NCI-H2029 treated with DMSO at 0.1 percent for 48 hours (cell line): Measurements from ENCODE around the gene PELO.
A peak's percentile ranks its signal among the peaks of the same experiment; 100 is the strongest.

Source experiments
- DNase-seq: peaks from one replicate; lab custom pipeline; 2025; lab: John Stamatoyannopoulos, UW

Gene PELO

DNA sequence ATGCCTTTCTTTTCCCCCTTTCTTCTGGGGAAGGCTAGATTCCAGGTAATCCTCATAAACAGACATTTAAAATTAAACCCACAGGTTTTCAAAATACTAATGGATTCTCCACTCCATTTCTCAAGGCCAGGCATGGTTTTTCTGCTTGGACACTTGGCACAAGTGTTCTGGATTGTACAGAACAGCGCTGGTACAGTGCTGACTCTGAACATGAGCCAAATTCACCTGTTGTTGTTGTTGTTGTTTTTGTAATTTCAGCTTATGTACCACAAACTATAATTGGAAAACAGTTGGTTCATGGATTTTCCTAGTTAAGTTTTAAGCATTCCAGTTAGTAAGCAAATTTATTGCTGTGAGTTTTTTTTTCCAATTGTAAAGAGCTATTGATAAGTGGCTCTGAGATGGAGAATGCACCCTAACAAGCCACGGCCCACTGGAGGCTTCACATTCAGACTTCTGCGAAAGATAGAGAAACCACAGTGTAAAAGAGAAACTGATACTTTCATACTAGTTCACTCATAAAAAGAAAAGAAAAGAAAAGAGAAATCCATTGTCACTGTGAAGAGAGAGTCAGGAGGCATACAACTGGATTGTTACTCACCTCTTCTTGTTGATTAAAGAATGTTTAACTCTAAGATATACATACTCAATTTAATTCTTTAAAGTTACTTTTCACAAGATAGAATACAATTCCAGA, 16.2 kb upstream of the PELO start:
- no peak for DNase-seq

DNA sequence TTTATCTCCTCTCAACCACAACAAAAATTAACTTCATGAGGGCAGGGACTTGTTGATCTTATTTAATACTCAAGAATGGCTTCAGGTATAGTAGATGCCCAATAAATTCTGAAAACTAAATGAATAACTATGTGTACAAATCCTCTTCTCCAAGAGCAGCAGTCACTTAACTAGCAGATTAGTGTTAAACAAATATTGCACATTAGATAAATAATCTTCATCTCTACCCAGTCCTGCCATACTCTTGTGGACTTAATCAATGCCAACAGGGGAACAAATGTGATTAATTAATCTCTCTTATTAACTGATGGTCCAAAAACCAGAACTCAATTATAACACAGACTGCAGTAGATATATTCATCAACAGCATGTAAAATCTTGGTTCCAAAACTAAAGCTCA, 15.0 kb upstream of the PELO start:
- no peak for DNase-seq

DNA sequence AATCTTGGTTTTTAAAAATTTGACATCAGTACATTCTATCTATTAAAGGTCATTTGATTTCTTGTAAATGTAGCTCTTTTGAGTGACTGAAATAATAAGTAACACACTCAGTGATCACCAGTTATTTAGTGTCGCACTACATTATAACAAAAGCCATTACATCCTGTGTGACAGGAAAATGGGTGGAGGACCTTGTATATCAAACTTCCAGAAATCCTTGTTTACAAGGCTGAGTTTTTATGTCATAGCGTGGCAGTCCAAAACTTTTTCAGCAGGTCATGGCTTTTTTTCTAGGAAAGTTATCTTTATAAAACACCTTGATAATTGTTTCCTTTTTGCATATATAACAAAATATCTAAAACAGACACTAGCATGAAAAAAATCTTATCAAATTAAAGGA, 14.4 kb upstream of the PELO start:
- DNase-seq: no peak

DNA sequence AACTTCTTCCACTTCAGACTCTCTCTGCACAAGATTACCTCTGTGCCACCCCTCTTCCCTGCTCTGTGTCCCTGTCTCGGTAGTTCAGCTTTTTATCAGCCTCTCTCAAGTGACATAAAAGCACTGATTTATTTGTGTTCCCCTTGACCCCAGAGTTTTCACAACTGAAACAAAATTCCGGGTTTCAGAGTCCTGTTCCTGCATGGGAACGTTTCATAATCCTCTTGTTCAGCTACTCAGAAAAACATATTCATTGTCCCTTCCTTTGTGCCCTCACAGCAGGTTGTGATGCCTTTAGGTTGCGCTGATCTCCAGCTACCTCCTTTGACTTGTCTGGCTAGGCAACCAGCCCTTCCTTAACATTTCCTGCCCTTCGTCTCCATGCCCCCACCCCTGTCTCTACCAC, 13.7 kb upstream of the PELO start:
- DNase-seq: no peak

DNA sequence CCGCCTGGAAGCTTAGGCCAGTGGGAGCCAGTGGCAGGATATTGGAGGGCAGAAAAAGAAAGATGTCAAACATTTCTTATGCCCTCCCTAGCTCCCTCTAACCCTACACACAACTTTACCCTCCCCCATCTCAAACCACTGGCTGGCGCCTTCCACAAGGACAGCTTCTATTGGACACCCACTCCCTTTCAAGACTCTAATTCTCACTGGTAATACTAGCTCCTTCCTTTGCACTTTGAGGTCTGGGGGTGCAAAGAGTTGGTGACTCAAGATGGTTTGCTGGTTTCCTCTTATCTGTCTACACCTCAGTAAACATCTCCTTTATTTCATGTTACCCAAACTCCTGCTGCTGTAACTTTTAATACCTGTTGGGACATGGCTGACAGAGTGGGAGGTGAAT, 11.6 kb upstream of the PELO start:
- DNase-seq: no peak

DNA sequence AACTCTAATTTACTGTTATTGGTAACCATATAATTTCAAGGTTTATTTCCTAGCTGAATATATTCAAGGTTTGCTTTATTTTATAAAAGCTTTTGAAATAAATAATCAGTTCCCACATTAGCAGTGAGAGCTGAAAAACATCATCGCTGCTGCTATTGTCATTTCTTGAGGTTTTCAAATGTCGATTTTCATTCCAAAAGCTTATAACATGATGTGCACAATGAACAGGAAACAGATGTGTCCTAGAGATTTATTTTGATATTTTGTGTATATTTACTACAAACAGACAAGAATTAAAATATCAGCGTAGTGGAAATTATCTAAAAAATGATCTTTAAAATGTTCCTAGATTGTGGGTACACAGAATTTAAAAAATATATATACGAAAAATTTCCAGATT, 10.5 kb upstream of the PELO start:
- DNase-seq: no peak

DNA sequence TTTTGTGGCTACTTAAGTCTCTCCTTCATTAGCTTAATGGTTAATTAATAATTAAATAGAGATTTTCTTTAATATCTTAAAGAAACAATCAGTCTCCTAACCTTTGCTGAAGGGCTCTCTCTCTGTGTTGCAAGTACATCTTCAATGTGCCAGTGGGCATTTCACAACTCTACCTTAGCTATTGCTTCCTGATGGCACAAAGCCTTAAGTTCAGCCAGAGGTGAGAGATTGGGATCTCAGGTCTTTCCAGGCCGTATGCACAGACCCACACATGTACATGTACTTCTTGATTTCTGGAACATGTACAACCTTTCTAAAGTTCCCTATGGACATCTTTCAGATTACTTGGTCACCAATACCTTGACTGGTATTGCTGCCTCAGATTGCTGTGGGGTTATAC, 8.9 kb upstream of the PELO start:
- no peak for DNase-seq

DNA sequence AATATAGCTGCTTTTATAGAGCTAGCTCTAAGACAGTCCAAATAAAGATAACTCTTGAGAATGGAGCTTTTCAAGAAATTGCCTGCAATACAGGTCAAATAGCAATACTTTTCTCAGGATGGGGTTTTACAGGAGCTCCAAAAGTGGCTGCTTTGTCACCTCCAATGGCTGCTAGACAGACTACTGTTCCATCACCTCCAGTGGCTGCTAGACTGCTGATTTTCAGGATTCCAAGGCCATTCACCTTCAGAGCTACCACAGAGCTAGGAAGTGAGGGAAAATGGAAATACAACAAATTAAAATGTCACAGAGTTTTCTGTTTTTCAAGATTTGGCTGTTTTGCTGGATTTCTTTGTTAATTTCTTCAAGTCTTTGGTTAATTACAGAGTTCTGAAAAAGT, 8.5 kb upstream of the PELO start:
- no peak for DNase-seq

DNA sequence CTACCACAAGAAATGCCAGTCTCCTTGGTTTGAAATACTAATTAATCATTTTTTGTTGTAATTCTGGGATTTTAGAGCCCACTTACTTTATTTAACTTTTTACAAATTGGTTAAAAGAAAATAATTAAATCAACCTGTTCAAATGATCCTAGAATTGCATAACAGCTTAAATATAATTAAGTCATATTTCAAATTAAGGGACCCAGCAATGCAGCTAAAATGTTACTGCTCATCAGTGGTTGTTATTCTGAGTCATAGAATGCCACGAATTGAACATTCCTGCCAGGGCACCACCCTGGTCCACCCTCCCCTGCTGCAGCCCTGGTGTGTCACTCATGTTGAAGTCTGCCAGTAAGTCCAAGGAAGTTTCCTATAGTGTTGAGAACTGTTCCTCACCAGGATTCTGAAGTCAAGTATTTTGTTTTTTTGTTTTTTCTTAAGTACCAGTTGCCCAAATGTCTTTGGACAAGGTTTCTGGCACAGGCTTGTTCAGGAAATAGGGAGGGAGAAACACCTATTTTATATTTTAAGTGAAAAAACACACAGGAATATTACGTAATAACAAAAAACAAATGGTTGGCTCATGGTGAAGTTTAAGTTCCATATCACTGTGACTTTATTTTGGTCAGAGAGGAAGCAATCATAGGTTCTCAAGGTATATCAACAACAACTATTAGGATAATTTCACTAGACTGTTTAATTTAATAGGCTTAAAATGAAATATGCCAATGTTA, 4.3 kb upstream of the PELO start:
- no peak for DNase-seq

DNA sequence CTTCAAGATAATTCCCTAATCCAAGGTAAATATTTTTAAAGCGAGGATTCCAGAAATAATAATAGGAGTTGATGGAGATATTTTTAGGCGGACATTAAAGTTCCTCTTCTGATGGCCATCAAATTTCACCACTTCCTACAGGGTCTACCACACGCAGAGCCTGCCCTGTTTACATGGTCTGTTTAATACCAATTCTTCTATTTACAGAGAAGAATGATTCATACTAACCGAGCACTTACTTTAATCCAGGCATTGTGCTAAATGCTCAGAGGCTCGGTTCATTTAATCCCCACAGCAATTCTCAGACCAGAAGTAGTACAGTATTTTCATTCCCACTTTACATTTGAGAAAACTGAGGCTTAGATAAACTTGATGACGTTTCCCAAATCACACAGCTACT, 3.0 kb upstream of the PELO start:
- no peak for DNase-seq

DNA sequence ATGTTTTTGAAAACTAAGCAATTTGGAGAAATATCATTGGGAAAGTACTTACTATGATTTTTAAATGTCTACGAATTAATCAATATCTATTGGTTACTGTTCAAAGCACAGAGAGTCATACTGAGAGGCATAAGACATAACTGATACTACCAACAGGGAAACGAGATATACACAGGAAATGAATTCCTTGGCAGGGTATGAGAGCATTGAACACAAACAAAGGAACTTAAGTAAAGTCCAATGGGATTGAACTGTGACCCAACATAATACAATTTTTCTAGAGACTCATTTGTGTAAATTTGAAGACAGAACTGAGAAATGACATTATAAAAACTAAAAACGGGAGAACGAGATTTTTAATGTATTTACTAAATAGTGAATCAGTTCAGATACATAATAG, 1.3 kb upstream of the PELO start:
- DNase-seq: no peak

DNA sequence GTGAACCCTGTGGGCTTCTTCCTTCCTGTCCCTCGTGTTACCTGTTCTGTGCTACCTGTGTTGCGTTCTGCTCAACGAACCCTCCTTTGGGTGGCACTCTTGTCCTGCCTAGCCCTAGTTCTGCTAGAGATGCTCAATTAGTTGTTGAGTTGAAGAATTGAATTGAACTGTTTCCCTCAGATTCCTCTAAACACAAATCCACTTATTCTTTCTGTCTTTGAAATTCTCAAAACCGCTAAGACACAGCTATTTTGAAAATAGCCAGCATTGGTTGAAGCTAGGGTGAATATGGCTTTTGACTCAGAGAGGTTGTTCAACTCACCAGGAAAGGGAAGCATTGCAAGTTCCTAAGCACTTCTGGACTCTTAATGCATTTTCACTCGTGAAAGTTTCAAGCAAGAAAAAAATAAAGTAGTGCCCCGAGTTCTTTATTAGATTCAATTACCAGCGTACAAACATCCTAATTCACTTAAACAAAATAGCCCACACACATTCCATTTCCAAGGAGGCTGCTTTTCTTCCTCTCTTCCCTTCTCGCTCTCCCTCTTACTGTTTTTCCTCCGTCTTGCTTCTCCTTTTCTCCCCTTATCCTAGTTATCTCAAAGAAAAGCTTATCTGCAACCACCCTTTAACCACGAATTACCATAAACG, 642 bp upstream of the PELO start:
- no peak for DNase-seq

DNA sequence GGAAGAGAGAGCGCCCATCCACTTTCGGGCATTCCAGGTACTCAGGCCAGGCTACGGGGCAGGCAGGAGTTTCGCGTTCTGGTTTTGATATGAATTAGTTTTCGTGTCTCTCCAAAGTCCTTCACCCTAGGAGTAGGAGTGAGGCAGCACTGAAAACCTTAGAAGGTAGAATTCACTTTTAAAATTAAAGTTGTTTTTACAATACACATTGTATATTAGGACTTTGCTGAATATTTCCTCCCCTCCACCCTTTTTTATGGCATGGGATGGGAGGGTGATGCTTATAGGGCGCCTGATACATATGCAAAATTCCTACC, 747 bp downstream of the PELO start:
- no peak for DNase-seq

DNA sequence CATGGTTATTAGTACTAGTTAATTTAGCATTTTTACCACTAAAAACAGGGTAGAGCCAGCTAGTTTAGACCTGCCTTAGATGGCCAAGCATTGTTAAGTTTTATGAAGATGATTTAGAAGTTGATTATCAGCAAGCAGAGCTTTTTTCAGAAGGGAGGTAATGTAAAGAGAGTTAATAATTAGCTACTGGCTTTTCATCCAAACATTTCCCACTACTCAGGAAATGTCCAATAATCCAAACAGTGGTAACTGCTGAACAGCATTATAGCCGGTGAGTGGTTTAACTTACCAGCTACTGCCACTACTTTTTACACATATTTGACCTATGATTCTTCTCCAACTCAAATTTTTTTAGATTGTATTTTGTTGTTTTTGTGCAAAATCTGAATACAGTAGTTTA, 1.7 kb downstream of the PELO start:
- DNase-seq: no peak

DNA sequence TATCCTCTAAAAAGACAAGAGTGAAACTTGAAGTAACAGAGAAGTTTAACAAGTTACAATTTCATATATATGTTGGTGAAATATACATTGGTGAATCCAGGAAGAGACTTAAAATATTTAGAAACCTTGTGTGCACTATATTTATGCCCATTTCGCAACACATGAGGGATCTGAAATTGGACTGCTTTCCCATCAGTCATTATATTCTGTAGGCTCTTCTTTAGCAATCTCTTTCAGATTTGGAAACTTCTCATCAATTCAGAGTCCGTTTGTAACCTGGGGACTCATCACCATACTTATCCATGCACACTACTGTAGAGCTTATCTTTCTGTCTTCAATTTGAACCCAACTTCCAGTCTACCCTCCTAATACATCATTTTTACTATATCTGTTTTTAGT, 2.1 kb downstream of the PELO start:
- no peak for DNase-seq

DNA sequence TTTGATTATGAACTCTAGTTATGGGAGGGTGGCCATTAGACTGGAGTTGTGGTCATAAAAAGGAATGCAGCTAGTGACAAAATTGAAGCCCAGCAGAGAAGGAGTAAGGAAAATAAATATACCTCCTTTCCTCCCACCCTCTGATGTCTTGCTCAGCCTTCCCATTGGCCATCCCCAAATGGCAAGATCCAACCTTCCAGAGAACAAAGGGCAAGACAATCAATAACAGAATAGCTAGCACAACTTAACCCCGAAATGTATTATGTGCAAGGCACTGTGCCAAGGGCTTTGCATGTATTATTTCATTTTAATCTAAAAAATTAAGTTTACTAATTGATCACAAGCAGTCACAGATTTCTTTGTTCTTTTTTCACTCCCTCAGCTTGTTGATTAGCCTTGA, 3.6 kb downstream of the PELO start:
- no peak for DNase-seq

DNA sequence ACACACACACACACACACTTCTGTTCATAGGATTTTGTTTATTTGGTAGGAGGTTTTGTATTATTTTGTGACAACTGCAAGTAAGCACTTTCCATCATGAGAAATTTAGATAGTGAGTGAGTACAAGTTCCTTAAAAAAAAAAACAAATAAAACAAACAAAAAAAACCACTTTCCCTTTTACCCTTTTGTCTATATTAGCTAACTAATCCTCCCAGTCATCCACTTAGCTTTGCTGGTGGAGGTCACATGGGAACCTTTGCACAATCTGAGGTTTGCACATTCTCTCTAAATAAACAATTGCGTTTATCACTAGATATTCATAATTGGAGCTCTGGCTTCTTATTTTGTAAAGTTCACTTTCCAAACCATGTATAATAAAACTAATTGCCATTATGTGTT, 6.8 kb downstream of the PELO start:
- no peak for DNase-seq

DNA sequence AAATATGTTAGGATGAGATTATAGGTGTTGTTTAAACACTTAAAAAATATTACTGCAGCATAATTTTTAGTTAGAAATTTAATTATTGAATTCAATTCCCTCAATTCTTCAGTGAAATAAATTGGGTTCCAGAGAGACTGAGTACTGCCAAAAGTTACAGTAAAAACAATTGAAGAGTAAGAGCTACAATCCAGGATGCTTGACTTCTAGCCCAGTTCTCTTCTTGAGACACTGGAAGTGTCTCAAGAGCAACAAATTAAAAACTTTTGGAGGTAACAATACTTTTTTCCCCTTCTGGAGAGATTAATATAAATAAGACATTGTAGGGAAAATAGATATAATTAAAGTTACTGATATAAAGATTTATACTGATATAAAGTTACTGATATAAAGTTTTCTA, 8.3 kb downstream of the PELO start:
- DNase-seq: no peak

DNA sequence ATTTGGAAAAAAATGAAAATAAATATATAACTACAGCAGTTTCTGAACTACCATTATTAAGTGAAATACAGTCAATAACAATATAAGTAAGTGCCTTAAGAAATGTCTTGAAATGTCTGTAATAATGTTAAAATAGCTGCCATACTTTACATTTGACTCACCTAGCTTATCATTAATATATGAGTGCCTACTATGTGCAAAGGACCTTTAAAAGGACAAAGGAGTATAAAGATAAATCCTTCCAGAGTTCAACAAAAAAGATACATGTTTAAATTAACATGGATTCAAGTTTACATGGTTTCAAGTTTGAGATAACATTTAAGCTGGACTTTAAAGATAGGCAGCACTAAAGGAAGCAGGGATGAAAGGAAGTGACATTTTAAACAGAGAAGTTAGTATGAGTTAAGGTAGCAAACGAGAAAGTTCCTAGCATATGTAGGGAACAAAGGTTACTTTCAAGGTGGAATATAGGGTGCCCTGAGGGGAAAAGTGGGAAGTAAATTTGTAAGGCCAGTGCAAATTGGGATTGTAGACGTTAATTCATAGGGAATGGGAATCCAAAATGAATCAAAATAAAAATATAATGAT, 8.9 kb downstream of the PELO start:
- DNase-seq: no peak

DNA sequence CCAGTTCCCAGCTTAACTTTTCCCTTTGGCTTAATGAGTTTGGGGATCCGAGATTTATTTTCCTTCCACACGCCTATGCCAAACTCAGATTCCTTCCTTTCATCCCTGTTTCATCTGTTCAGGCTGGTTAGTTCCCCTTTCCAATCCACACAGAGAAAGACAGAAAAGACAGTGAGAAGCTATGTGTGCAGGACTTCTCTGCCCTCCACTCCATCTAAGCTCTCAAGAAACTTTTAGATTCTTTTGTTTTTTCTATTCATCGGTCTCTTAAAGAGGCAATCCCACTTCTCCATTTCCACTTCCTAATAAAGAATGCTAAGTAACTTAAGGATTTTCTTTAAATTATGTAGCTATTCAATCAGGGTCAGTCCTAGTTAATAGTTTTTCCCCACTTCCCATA, 11.2 kb downstream of the PELO start:
- no peak for DNase-seq

DNA sequence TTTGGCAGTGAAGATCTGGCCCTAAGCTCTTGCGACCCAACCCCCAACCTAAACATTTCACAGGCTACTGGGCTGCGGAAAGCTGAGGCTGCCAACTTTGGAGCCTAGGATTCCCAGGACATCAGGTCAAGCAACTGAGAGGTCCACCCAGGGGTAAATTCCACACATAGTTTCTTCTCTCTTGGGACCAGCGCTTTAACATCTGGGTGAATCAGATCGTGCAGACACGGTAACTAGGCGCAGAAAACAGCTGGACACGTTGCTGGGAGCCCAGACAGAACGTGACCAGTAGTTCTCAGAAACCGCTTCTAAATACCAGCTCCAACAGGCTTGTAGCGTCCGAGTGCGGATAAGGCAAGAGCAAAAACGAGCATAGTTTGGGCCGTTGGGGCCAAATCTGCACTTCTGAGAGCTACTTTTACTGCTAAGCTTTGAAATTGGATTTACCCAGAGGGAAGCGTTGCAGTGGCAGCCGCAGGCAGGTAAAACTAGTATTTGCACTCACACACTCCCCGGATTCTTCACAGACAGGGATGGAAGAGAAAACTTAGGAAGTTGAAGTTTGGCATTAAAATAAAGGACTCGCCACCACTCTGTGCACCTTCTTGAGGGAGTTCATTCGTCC, 11.8 kb downstream of the PELO start:
- no peak for DNase-seq

DNA sequence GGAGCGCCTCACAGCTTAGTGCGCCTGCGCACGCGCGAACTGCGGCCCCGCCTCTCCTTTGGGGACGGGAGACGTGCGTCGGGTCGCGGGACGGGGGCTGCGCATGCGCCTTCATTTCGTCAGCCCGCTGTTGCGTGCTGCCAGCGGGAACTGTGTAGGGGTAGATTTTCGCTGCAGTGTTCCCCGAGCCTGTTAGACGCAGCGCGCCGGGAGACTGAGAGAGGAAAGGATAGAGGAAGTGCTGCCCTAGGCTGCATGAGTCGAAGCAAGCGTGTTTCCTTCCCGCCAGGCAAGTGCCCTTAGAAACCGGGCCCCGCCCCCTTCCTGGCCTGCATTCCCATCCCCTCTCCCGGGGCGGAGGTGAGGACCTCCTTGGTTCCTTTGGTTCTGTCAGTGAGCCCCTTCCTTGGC, 12.3 kb downstream of the PELO start:
- DNase-seq: peak; percentile 63
